ENCODE measurements around the gene LPP.

Gene LPP

DNA sequence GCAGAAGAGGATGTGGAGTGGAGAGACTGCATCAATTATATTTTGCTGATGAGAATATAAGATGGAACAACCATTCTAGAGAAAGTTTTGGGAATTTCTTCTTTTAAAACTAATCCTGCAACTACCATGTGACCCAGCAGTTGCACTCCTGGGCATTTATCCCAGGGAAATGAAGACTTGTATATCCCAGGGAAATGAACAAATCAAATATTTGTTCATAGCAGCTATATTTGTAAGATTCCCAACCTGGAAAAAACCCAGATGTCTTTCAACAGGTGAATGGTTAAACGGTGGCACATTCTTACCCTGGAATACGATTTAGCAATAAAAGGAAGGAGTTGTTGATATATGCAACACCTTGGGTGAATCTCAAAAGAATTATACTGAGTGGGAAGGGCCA, 632.5 kb downstream of the LPP start:
- no peak for DNase-seq (ENCODE audit: low read depth in 2 of 2)

DNA sequence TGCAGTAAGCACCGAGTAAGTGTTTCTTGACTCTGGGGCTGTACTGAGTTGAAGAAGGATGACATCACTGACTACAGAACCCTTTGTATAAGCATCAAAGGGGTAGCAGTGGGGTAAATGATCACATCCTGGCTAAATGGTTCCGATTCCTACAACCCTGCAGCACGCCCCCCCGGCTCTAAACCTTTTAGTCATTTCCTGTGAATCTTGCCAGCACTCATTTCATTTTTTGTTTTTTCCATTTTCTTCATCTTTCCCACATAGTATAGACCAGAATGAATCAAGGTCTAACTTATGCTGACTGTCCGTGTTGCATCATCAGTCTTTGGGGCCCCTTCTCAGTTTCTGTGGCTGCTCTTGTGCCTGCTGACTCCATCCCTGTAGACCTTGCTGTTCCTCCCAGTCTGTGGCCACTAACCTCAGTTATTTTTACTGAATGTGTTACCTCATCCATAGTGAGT, 634.7 kb downstream of the LPP start:
- DNase-seq (ENCODE audit: low read depth in 2 of 2) = peak; percentile 56 to 70

DNA sequence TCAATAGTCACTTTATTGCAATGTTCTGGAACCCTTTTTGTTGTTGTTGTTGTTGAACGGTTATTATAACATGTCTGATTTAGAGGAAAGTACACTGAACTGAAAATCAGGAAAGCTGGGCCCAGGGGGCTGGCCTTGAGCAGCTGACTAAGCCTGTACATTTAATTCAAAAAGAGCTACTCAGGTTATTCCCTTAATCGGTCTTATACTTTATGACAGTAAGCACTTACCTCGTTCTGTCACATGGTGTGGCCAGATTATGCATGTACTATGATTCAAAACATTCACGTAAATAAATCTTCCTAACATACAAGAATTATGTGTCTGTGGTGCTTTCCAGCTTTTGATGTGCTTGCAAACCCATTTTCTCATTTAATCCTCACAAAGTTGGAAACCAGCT, 635.3 kb downstream of the LPP start:
- DNase-seq (ENCODE audit: low read depth in 2 of 2) = no peak

DNA sequence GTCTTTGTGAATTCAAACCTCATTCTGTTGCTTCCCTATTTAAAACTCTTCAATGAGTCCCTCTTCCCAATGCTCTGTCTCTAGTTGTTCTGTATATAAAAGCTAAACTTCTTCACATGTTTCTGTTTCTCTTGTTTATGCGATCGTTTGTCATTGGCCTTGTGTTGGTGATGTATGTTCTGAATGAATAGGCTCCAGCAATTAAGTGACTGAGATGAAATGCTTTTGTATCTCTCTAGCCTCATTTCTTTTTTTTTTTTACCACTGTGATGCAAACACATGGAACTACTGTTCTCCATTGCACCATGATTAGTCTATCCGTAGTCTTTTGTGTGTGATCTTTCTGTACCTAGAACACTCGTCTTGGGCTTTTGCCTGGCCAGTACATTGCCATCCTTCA, 637.4 kb downstream of the LPP start:
- DNase-seq (ENCODE audit: low read depth in 2 of 2) = no peak

DNA sequence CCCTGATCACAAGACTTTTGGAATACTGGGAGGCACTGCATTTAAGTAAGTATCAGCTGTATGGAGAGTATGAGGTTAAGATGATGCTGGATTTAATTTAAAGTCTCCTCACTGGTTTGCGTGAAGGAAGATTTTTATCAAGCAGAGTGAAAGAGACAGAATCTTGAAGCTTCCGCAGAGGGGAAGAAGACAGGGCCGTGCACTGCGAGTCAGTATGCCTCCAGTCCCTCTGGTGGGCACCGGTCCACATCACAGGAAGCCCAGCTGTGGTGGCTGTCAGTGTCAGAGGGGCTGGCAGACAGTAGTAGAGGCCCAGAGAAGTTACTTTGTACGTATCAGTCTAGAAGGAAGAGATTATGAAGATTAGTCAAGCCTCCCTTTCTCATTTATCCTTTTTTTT, 638.8 kb downstream of the LPP start:
- DNase-seq (ENCODE audit: low read depth in 2 of 2) = no peak

DNA sequence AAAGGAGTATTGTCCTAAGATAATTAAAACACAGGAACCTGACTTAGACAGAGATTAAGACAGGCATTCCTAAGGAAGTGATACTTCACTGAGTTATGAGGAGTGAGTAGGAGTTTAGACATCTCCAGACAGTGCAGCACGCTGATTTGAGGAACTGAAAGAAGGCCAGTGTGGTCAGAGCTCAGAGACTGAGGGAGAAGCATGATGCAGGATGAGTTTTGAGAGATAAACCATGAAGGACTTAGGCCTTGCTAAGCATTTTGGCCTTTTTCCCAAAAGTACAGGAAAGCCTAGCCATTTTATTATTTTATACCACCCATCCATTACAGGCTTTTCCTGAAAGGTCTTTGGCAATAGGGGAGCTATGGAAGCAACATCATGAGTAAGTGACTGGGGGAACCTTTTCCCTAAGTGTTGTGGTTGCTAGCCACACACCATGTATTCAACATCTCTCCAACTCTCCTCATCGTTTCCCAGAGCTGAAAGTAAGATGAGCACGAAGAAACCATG, 642.2 kb downstream of the LPP start:
- DNase-seq (ENCODE audit: low read depth in 2 of 2) = no peak

DNA sequence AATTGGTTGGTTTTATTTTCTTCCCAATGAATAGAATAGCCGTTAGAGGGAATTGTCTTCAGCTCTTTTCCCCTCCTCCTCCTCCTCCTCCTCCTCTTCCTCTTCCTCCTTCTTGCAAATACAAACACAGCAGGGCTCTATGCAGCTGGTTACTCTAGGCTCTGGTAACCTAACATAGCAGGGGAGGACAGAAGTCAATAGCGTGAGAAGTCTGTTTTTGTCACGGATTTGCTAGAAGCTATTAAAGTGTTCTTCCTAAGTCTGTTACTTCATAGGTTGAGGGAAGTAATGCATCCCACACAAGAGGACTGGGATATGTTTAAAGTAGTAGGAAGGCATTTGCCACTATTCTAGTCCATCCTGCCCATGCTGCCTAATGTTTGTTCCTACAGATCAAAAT, 643.1 kb downstream of the LPP start:
- no peak for DNase-seq (ENCODE audit: low read depth in 2 of 2)

DNA sequence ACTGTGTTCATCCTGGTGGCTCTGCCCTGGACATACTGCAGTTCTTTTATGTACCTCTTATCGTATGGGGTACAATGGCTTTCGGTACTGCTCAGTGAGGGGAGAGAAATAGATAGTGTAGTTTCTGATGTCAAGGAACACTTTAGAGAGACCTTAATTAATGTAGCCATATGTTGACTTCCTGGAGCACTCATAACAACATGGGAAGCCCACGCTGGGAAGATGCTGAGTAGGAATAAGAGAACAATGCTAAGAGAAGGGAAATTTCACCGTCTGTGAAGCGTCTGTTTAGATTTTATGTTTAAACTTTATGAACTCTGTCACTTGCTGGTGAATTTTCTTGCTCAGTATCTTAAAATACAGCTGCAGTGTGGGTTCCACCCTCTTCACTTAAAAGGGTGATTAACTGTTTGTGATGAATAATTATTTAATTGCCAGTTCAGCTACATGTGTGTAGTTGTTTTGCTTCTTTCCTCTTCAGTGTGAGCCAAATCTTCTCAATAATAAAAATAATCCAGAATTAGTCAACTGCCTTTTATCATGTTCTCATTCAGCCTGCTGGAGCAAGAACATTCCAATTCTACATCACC, 644.7 kb downstream of the LPP start:
- no peak for DNase-seq (ENCODE audit: low read depth in 2 of 2)

DNA sequence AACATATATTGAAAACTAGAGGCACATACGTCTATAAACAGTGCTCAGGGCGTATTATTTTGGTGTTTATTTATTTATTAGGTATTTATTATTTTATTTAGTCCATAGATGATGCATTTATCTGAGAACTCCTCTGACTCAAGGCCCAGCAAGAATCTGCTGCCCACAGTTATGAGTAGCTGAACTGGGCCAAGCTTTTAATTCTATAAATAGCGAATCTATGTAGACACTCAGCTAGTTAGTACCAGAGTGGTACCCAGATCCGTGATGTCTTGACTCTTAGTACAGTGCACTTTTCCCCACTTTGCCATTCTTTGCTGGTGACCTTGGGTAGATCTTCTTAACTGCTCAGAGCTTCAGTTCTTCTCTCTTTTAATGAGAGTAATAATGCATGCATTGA, 647.4 kb downstream of the LPP start:
- no peak for DNase-seq (ENCODE audit: low read depth in 2 of 2)

DNA sequence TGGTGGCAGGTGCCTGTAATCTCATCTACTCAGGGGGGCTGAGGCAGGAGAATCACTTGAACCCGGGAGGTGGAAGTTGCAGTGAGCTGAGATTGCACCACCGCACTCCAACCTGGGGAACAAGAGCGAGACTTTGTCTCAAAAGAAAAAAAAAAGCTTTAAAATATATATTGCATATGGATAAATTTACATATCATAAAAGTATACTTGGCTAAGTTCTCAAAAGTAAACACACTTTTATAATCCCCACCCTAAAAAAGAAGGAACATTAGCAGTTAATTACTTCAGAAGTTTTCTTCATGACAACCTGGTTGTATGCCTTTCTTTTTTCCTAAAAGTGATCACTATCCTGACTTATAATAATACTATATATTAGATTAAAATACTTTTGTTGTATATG, 648.7 kb downstream of the LPP start:
- no peak for DNase-seq (ENCODE audit: low read depth in 2 of 2)

DNA sequence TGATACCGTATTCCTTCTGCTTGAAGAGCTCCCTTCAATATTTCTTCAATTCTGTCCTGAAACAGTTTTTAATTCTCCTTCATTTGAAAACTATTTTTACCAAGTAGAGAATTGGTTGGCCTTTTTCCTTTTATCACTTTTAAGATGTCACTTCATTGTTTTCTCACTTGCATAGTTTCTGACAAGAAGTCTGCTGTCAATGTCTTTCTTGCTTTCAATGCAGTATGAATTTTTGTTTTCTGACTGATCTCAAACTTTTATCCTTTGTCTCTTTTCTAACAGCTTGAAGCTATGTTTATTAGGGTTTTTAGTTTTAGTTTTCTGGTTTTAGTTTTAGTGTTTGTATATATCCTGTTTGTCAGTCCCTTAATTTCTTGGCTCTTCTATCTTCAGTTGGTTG, 653.0 kb downstream of the LPP start:
- DNase-seq (ENCODE audit: low read depth in 2 of 2) = no peak

DNA sequence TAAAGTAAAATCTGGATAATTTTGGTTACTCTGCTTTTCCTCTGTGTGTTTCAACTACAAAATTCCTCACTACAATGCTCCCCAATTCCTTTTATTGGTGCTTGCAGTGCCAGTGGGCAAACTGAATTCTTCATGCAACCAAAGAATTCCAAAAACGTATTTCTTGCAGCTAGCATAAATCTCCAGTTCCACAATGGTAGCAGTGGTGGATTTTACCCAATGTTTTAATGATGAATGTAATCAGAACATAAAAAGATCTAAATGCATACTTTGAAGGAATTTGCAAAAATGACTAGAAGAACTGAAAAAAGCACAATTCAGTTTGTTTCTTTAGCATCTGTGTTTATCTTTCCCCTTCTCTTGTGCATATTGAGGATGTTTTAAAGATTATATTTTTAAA, 658.2 kb downstream of the LPP start:
- DNase-seq (ENCODE audit: low read depth in 2 of 2) = no peak

DNA sequence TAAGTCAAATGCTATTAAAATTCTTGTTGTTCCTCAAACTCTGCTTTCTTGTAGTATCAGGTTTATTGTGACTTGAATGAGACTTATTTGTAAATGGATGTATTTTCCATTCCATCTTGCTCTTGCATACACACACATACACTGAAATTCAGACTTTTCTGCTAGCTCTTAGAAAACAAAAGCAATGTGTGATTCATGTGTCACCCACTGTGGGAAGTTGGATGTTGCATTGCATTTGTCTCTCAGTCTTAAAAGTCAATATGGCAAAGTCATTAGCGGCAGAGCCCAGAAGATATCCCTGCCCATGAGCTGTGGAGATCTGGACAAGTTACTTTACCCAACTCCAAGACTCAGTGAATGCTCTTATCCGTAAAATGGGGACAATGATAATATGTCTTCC, 660.6 kb downstream of the LPP start:
- DNase-seq (ENCODE audit: low read depth in 2 of 2) = no peak

DNA sequence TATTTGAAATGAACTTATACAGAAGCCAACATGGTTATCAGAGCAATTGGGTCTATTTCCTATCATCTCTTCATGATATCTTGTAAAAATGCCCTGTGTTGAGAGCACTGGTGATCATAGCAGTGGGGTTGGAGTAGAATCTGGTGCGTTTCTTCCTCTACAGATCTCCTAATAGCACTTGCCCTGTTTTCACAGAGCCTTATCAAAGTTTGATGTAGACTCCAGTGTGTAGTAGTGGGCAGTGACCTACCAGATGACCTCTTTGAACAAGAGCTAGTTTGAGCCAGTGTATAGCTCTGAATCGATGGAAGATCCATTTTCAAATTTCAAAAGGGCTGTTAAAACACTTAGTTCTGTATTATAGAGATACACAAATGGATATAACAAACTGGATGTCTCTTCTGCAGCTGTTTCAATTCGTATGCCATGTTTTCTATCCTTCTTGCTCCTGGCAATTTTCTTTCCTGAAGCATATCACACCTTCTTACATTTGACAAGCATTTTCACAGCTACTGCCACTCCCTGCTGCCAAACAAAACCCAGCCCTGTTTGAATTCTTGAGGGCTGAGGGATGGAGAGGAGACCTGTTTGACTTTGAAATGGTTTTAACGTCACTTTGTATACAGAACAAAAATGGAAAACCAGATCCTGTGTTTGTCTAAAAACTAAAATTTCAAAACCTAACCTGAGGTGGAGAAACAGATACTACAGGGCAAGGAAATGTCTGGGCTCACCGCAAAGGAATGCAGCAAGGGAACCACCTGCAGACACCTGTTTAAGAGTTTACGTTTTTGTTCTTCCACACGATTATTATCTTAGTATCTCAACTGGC, 663.4 kb downstream of the LPP start:
- DNase-seq (ENCODE audit: low read depth in 2 of 2) = no peak

DNA sequence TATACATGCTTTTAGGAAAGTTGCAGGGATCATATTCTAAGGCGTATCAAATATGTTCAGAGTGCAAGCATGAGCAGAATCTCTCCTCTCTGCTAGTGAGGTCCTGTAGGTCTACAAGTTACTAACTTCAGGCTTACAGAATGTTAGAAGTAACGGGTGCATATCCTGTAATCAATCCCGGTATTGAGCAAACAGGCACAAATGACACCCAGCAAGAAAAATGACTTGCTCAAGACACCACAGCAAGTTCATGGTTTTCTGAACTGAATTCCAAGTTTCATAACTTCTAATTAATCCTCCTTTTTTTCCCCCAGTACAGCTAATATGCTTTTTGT, 663.9 kb downstream of the LPP start:
- no peak for DNase-seq (ENCODE audit: low read depth in 2 of 2)

DNA sequence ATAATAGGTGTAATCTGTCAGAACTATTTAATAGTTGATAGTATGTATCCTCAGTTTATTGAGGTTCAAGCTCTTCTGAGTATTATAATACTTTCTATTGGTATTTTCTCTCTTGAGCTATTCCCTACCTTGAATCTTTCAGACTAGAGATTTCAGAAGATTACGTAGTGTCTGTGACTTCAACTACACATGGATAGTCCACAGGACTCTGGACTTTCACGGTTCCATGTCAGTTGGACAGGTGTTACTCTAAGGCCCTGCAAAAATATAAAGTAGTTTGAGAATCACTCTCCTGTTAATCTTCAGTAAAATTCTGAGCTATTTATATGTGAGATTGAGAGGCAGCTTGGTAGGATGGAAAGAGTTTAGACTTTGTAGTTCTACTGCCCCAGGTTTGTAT, 664.3 kb downstream of the LPP start:
- DNase-seq (ENCODE audit: low read depth in 2 of 2) = no peak

DNA sequence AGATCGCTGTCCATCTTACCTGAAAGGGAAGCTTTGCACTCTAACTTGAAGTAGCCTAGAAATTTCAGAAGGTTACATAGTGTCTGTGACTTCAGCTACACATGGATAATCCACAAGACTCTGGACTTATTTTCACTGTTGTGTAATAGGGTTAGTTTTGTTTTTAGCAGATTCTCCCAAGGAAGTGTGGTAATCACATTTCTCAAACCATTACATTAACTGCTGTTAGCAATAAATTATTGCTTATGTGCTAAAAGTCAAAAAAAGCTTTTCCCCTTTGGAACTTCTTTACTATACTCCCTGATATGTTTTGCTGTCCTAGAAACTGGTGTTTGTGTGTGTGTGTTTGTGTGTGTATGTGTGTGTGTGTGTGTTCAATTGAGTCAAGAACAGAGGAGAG, 666.0 kb downstream of the LPP start:
- DNase-seq (ENCODE audit: low read depth in 2 of 2) = no peak

DNA sequence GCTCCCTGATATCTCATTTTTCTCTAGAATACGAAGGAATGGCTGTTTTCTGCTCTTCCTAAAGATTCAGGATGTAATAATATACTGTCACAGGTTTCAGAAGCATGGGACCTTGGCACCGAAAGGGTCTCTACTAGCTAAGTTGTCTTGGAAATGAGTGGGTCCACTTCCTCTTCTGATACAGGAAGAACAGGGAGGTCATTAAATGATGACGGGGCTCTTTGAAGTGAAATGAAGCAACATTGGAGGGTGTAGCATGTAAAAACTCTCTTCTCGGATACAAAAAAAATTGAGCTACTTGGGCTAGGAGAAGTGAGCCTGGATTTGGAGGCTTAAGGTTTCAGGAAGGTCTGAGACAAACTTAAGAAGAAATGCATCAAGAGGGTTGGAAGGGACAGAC, 668.0 kb downstream of the LPP start:
- DNase-seq (ENCODE audit: low read depth in 2 of 2) = no peak

DNA sequence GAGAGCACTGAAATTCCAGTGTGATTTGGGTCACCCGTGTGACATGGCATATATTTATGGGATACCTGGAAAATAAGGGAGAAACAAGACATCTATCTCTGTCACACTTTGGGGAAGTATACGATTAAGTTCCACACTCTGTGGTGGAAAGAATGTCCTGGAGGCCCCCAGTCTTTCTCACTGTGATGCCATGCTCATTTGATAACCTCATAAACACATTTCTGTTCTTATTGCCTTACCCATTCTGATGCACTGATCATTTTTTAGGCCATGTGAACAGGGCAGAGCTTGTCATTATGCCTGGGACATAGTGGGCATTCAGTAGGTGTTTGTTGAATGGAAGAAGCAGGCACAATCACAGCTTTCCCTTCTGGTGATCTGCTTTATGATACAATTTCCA, 668.5 kb downstream of the LPP start:
- no peak for DNase-seq (ENCODE audit: low read depth in 2 of 2)

DNA sequence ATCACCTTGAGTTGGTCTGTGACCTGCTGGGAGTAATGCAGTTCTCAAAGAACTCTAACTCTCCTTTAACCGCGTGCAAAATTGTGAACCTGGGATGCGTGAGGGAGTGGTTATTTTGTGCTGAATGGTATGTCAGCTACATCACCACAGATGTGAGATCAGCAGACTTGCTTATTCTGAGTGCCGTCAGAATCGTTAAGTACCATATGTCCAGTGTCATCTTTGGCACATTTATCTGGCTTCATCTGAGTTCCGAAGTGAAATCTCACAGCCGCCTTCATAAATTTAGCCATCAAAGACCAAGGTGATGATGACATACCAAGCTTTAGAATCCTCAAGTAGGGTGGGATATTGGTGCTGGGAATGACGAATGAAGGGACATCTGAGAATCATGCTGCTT, 670.6 kb downstream of the LPP start:
- DNase-seq (ENCODE audit: low read depth in 2 of 2) = no peak

DNA sequence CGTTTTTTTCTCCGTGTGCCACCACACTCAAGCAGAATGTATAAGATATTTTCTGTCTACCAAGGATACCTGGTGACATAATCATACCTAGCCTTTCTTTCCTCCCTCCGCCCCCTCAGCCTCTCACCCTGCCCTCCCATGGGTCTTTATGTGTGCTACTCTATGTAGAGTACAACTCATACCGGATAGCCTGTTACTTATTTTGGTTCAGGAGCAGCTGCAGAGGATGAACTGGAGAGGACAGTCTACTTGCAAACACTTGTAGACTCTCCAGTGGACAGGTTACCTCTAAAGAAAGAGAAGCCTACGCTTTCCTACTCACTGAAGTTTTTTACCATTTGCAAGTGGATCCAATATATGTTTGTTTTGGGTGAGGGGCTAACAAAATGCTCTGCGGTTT, 671.9 kb downstream of the LPP start:
- DNase-seq (ENCODE audit: low read depth in 2 of 2) = no peak

DNA sequence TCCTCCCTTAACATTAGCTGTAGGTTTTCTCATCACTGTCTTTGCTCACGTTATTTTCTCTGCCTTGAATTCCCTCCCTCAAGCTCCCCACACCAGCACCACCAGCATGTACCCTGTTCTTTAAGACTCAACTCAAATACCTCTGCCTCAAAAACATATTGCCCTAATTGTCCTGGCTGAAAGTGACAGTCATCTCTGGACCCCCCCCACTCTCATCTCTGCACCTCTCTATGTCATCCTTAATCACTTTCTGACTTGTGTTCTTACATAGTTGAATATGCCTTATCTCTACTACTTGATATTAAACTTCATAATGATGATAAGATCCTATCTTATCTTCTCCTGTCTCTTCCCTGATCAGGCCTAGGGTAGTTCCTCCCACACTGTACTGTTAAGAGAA, 672.6 kb downstream of the LPP start:
- DNase-seq (ENCODE audit: low read depth in 2 of 2) = no peak

DNA sequence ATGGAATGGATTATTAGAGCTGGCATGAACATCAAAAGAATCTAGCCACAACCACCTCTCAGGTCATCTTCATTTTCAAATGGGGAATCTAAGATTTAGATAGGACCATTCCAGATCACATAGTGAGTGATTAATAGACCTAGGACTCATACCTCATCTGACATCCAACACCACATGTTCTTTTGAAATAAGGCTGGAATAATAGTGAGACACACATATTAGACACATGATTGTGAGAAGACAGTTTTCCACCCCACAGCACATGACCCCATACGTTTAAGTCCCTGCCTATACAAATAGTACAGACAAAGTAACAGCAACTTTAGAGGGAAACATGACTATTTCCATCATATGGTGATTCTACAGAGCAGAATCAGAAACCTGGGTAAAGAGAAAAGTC, 673.1 kb downstream of the LPP start:
- no peak for DNase-seq (ENCODE audit: low read depth in 2 of 2)

DNA sequence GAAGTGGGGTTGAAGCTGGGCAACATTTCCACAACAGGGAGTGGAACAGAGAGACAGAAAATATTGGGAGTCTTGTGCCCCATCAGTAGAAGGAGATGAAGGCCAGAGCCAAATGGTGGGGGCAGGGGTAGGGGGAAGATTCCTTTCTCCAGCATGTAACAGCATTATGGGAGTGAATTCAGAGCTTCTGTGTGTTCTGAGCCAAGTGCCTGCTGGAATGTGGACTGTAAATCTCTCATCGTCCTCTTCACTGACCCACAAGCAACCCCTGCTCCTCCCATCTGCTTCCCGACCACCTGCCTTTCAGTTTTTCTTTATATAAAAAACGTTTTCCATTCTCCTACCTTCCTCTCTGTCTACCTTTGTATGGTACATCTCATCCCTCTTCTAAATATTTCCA, 673.6 kb downstream of the LPP start:
- no peak for DNase-seq (ENCODE audit: low read depth in 2 of 2)

Data from stimulated activated CD4-positive, alpha-beta T cell treated with anti-CD3 and anti-CD28 coated beads, Interleukin-12 subunit alpha, Interleukin-12 subunit beta, amount 100 ng/mL, for 24 hours (primary cell).